Hepatocyte (in vitro differentiated cells): Measurements from ENCODE around the gene MAGEL2. TPM values are rescaled to one million over a fixed set of nuclear protein-coding genes. Genes with fewer than 3 reads are reported as not detected.

Source experiments
- DNase-seq: peaks from one replicate; pipeline ENCODE4 v3.0.0-alpha.2; 2016; ENCODE audit warnings: low spot score
- H2AFZ ChIP-seq: fragments of 200-600 bp; sonication (generic); 2 replicates; pipeline ENCODE4 v1.6.0; 2016; ENCODE audit warnings: antibody characterized with exemption, mild to moderate bottlenecking
- H3K27ac ChIP-seq: fragments of 200-600 bp; sonication (generic); 2 replicates; pipeline ENCODE4 v1.5.1; 2016; ENCODE audit warnings: mild to moderate bottlenecking
- H3K27me3 ChIP-seq: fragments of 200-600 bp; sonication (generic); 2 replicates; pipeline ENCODE4 v1.6.1; 2016
- H3K36me3 ChIP-seq: fragments of 200-600 bp; sonication (generic); replicated peaks from 2 replicates; pipeline ENCODE4 v1.5.1; 2016; ENCODE audit warnings: low read depth; ENCODE audit not compliant: insufficient read depth
- H3K4me1 ChIP-seq: fragments of 200-600 bp; sonication (generic); 2 replicates; pipeline ENCODE4 v1.5.1; 2016; ENCODE audit warnings: mild to moderate bottlenecking, moderate library complexity; ENCODE audit not compliant: insufficient read depth
- H3K4me2 ChIP-seq: fragments of 200-600 bp; sonication (generic); 2 replicates; pipeline ENCODE4 v1.6.0; 2016
- H3K4me3 ChIP-seq: fragments of 200-600 bp; sonication (generic); 2 replicates; pipeline ENCODE4 v1.5.1; 2016; ENCODE audit warnings: mild to moderate bottlenecking
- H3K79me2 ChIP-seq: fragments of 200-600 bp; sonication (generic); 2 replicates; pipeline ENCODE4 v1.6.0; 2017; ENCODE audit warnings: mild to moderate bottlenecking
- H3K9me2 ChIP-seq: fragments of 200-600 bp; sonication (generic); replicated peaks from 2 replicates; pipeline ENCODE4 v1.6.0; 2017; ENCODE audit warnings: mild to moderate bottlenecking; ENCODE audit not compliant: insufficient read depth
- H3K9me3 ChIP-seq: fragments of 200-600 bp; sonication (generic); 2 replicates; pipeline ENCODE4 v1.5.1; 2016; ENCODE audit warnings: low read depth, mild to moderate bottlenecking
- H4K20me1 ChIP-seq: fragments of 200-600 bp; sonication (generic); 2 replicates; pipeline ENCODE4 v1.6.0; 2016; ENCODE audit warnings: mild to moderate bottlenecking; ENCODE audit not compliant: insufficient read depth, poor library complexity, severe bottlenecking
- CTCF ChIP-seq: fragments of 200-600 bp; sonication (generic); IDR thresholded peaks from 2 replicates; pipeline ENCODE4 v1.5.1; 2016; ENCODE audit warnings: antibody characterized with exemption, mild to moderate bottlenecking; ENCODE audit not compliant: poor library complexity
- EZH2 ChIP-seq: fragments of 200-600 bp; sonication (generic); IDR thresholded peaks from 2 replicates; pipeline ENCODE4 v1.6.1; 2016; ENCODE audit warnings: antibody characterized with exemption, mild to moderate bottlenecking, borderline replicate concordance
- EZH2phosphoT487 ChIP-seq: fragments of 200-600 bp; sonication (generic); IDR thresholded peaks from one replicate; pipeline ENCODE4 v1.6.1; 2018; ENCODE audit warnings: antibody characterized with exemption, mild to moderate bottlenecking, low read depth, moderate library complexity; ENCODE audit not compliant: unreplicated experiment, severe bottlenecking
- WGBS: methylation state at CpG from one replicate; pipeline ENCODE4 v1.1.6; 2016; ENCODE audit warnings: low lambda C conversion rate; ENCODE audit errors: missing lambda C conversion rate; 5-methylcytosine and 5-hydroxymethylcytosine counted together
- polyA plus RNA-seq: library from polyadenylated mRNA; unstranded; fragments of >200 nt; fragmentation: Nextera tagmentation; extraction: Ambion mirVana; gene quantifications from 2 replicates; pipeline ENCODE4 v1.2.1, GENCODE V29; 2016
- total RNA-seq: library from RNA; depleted of rRNA; stranded (reverse); fragments of >200 nt; gene quantifications from 2 replicates; pipeline ENCODE4 v1.2.3, GENCODE V29; 2014

The MAGEL2 gene
- total and polyA plus RNA-seq, 2 experiments from 2014 or later: 5.4 to 16.0 TPM

GRCh38 chr15:23595368-23595767, 52.3 kb downstream of the MAGEL2 start:
- Histone ChIP-seq H3K4me3 (no peak overlapping the region), H3K9me2 (no peaks in the 10 kb centered on the region), H3K9me3 (no peaks in the 10 kb centered on the region), H3K36me3 (no peaks in the 10 kb centered on the region), H4K20me1 (no peaks in the 10 kb centered on the region), H3K27ac (no peak overlapping the region), H3K4me2 (no peak overlapping the region), H3K4me1 (no peaks in the 10 kb centered on the region), H3K79me2 (no peaks in the 10 kb centered on the region), H2AFZ (no peak overlapping the region), H3K27me3 (no peaks in the 10 kb centered on the region)
- no peak for DNase-seq
- TF ChIP-seq EZH2phosphoT487: no peak
- TF ChIP-seq CTCF: no peak
- no peak for TF ChIP-seq EZH2
- 36% methylated on average over 2 of the region's 2 CpGs for WGBS

GRCh38 chr15:23594252-23594770, 53.4 kb downstream of the MAGEL2 start:
- H3K36me3 ChIP-seq: no peaks in the 10 kb centered on the region
- H3K9me3 ChIP-seq: no peaks in the 10 kb centered on the region
- no peak overlapping the region for H3K27ac ChIP-seq
- H3K27me3 ChIP-seq: no peaks in the 10 kb centered on the region
- H2AFZ ChIP-seq: no peak overlapping the region
- 79% methylated on average over 7 of the region's 7 CpGs for WGBS
- no peak for TF ChIP-seq EZH2phosphoT487
- TF ChIP-seq EZH2: no peak
- TF ChIP-seq CTCF: no peak
- no peaks in the 10 kb centered on the region for H3K79me2 ChIP-seq
- no peaks in the 10 kb centered on the region for H3K4me1 ChIP-seq
- no peak overlapping the region for H3K4me2 ChIP-seq
- no peaks in the 10 kb centered on the region for H3K9me2 ChIP-seq
- no peaks in the 10 kb centered on the region for H4K20me1 ChIP-seq
- no peak overlapping the region for H3K4me3 ChIP-seq
- no peak for DNase-seq

Other genes starting within 250 kb of the MAGEL2 start
- not detected in 2 replicates for gene GOLGA6L2, start 200.6 kb downstream of the MAGEL2 start, total RNA-seq
- gene GOLGA6L2, start 200.6 kb downstream of the MAGEL2 start, polyA plus RNA-seq: not detected in 2 replicates
- gene MKRN3, start 82.2 kb downstream of the MAGEL2 start, total RNA-seq: 0.57 TPM in 1 of 2 replicates, not detected in the other
- not detected in 2 replicates for gene MKRN3, start 82.2 kb downstream of the MAGEL2 start, polyA plus RNA-seq
- 168 and 191 TPM in 2 replicates for gene NDN, start 39.4 kb upstream of the MAGEL2 start, total RNA-seq
- 211 and 215 TPM in 2 replicates for gene NDN, start 39.4 kb upstream of the MAGEL2 start, polyA plus RNA-seq